T-cell (primary cell): Measurements from ENCODE around the gene TM4SF20. TPM values are rescaled to one million over a fixed set of nuclear protein-coding genes. Genes with fewer than 3 reads are reported as not detected.

ENCODE experiments used
- ATAC-seq, 4 experiments: fragments of 200-7000 bp in 3 of 4; fragments of 150-1000 bp in 1 of 4; cut with Tn5 transposase; replicated peaks in 1 of 4; 1 replicate in 3 of 4; 2 replicates in 1 of 4; pipeline ENCODE4 v1.10.0; 2021; ENCODE audit warnings: moderate library complexity in 3 of 4, mild to moderate bottlenecking in 2 of 4, moderate number of reproducible peaks in 1 of 4
- CTCF ChIA-PET, 2 donors: fragments of 300-600 bp; sonication (Branson Sonifier 250); formaldehyde crosslinking; loops; one replicate each; lab custom pipeline; 2022; ENCODE audit warnings: antibody characterized with exemption in 2 of 2; lab: Charles Lee
- POLR2A ChIA-PET, 2 donors: fragments of 300-600 bp; sonication (Branson Sonifier 250); formaldehyde crosslinking; loops; one replicate each; lab custom pipeline; 2022; ENCODE audit warnings: antibody characterized with exemption in 2 of 2; lab: Charles Lee
- DNase-seq, 35 experiments: peaks; one replicate each; pipeline versions ENCODE4 v3.0.0 to v3.0.0-alpha.2; 2013 to 2023
- H3K27ac ChIP-seq: one replicate; pipeline ENCODE4 v1.5.1; 2013; ENCODE audit warnings: low read length
- H3K27me3 ChIP-seq, 2 experiments: replicated peaks in 1 of 2; 1 replicate in 1 of 2; 2 replicates in 1 of 2; pipeline versions ENCODE4 v1.6.1 to v1.7.0; 2013; ENCODE audit warnings: low read length in 1 of 2, mixed read lengths in 1 of 2; ENCODE audit not compliant: control insufficient read depth in 2 of 2, insufficient read depth in 2 of 2; ENCODE audit errors: extremely low read depth in 1 of 2
- H3K36me3 ChIP-seq, 2 donors: 1 replicate in 1 of 2; 2 replicates in 1 of 2; pipeline versions ENCODE4 v1.6.1 to v1.7.0; 2013; ENCODE audit warnings: low read length in 1 of 2; ENCODE audit not compliant: control insufficient read depth in 2 of 2, insufficient read depth in 1 of 2; ENCODE audit errors: extremely low read depth in 1 of 2
- H3K4me1 ChIP-seq, 2 experiments: 1 replicate in 1 of 2; 2 replicates in 1 of 2; pipeline versions ENCODE4 v1.6.1 to v1.7.0; 2013; ENCODE audit warnings: low read length in 2 of 2, mixed read lengths in 1 of 2; ENCODE audit not compliant: insufficient read depth in 2 of 2, control insufficient read depth in 1 of 2; ENCODE audit errors: extremely low read depth in 1 of 2
- H3K4me3 ChIP-seq, 2 donors: 1 replicate in 1 of 2; 2 replicates in 1 of 2; pipeline versions ENCODE4 v1.5.1 to v1.7.0; 2013; ENCODE audit warnings: mild to moderate bottlenecking in 2 of 2, low read length in 1 of 2, moderate library complexity in 1 of 2; ENCODE audit not compliant: control insufficient read depth in 1 of 2; ENCODE audit errors: extremely low read depth in 1 of 2
- H3K9me3 ChIP-seq: 2 replicates; pipeline ENCODE4 v1.7.0; 2013
- H3K27ac Mint-ChIP-seq, 2 donors: one replicate each; pipeline ENCODE4 v1.8.0; 2020 to 2021; ENCODE audit warnings: mild to moderate bottlenecking in 2 of 2, mixed read lengths in 2 of 2
- H3K27me3 Mint-ChIP-seq, 2 donors: one replicate each; pipeline ENCODE4 v1.8.0; 2021 to 2022; ENCODE audit warnings: mixed read lengths in 2 of 2
- H3K36me3 Mint-ChIP-seq: one replicate; pipeline ENCODE4 v1.8.0; 2021; ENCODE audit warnings: mixed read lengths
- H3K4me1 Mint-ChIP-seq, 3 donors: one replicate each; pipeline ENCODE4 v1.8.0; 2020 to 2022; ENCODE audit warnings: mixed read lengths in 3 of 3, mild to moderate bottlenecking in 1 of 3
- H3K4me3 Mint-ChIP-seq, 3 donors: one replicate each; pipeline ENCODE4 v1.8.0; 2020 to 2022; ENCODE audit warnings: mild to moderate bottlenecking in 3 of 3, mixed read lengths in 3 of 3, moderate library complexity in 3 of 3
- H3K9me3 Mint-ChIP-seq, 3 donors: one replicate each; pipeline ENCODE4 v1.8.0; 2020 to 2022; ENCODE audit warnings: mixed read lengths in 3 of 3
- WGBS: methylation state at CpG from one replicate; pipeline ENCODE4 v1.1.5; 2013; ENCODE audit warnings: missing lambda C conversion rate; ENCODE audit not compliant: insufficient coverage; 5-methylcytosine and 5-hydroxymethylcytosine counted together
- total RNA-seq, 35 experiments: library from RNA in 6 of 35; stranded (reverse) in 6 of 35; fragments of 120-200 nt in 1 of 35; gene quantifications; one replicate each; pipeline versions ENCODE4 v1.2.1 to v1.2.4 and lab custom pipeline; 2013 to 2026

The TM4SF20 gene, protein sequence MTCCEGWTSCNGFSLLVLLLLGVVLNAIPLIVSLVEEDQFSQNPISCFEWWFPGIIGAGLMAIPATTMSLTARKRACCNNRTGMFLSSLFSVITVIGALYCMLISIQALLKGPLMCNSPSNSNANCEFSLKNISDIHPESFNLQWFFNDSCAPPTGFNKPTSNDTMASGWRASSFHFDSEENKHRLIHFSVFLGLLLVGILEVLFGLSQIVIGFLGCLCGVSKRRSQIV
- total RNA-seq (not detected), total RNA-seq (lab: John Stamatoyannopoulos, UW) (0 to 0.88 (median 0) reads per million in 29 experiments)
- total RNA-seq (2013): not detected

DNA sequence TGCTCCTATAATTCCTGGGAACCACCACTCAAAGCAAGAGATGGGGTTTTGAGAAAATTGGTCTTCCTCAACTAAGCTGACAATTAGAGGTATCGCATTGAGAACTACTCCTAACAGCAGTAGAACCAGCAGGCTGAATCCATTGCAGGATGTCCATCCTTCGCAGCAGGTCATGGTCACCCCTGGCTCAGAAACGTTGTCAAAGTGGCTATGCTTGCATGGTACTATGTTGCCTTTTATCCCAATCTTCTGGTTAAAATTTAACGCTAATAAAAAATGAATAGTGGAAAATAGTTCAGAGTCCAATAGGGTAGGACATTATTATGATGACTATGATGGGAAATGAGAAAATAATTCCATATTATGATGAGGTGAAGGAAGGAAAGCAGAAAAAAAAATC lies at the start of gene TM4SF20:
TM4SF20 (minus strand) TSS at position 212 of the 400 bp plus-strand sequence; CDS start at position 174, 38 bp downstream.
- WGBS: 100% methylated on average over 2 of the region's 4 CpGs
- Mint-ChIP-seq H3K27ac (no peak within 1 kb of the TSS), H3K4me3 (no peak within 1 kb of the TSS), H3K36me3 (no peaks in the 10 kb centered on the region), H3K9me3 (peaks cover 0 to 3% (median 0%) of the 10 kb centered on the region in 3 donors), H3K4me1 (peaks cover 4 to 8% (median 8%) of the 10 kb centered on the region in 3 donors), H3K27me3 (peaks cover 7 to 12% of the 10 kb centered on the region in 2 donors)
- no peak within 1 kb of the TSS for H3K4me3 ChIP-seq
- DNase-seq: no peak
- no peaks in the 10 kb centered on the region for H3K4me1 ChIP-seq
- POLR2A ChIA-PET: no interaction called here
- peaks cover 0 to 5% of the 10 kb centered on the region in 2 experiments for H3K27me3 ChIP-seq
- H3K9me3 ChIP-seq: no peaks in the 10 kb centered on the region
- CTCF ChIA-PET: no interaction called here
- no peak within 1 kb of the TSS for H3K27ac ChIP-seq
- H3K36me3 ChIP-seq: no peaks in the 10 kb centered on the region
- ATAC-seq: no peak

DNA sequence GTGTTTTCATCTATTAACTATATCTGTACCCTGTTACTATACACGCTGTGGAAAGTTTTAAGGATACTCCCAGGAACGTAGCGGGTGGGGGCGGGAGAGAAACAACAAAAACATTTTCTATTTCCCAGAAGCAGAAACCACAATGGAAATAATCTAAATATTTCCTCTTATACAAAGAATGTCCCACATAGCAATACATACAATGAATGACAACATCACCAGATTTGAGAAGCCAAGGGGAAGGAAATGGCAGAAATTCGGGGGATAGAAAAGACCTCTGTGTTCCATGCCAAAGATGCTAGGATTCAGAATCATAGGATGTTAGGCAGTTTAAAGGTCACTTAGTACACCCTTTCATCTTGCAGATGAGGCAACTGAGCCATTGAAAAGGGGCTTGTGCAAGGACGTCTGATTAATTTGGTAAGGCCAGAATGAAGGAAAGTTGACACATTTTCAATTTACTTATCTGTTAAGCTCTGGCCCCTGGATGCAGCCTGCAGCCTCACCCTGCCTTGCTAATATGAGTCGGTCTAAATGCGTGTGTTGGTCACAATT lies 49.7 kb upstream of the TM4SF20 start:
- Histone ChIP-seq H3K36me3 (no peaks in the 10 kb centered on the region), H3K4me3 (no peak overlapping the region), H3K4me1 (no peaks in the 10 kb centered on the region), H3K27me3 (no peaks in the 10 kb centered on the region), H3K27ac (no peak overlapping the region), H3K9me3 (no peaks in the 10 kb centered on the region)
- H3K4me1 Mint-ChIP-seq: peaks cover 0 to 10% (median 0%) of the 10 kb centered on the region in 3 donors
- DNase-seq: no peak
- peaks cover 10% of the 10 kb centered on the region for H3K36me3 Mint-ChIP-seq
- peaks cover 10 to 12% (median 11%) of the 10 kb centered on the region in 3 donors for H3K9me3 Mint-ChIP-seq
- no peaks in the 10 kb centered on the region for H3K27me3 Mint-ChIP-seq
- ATAC-seq: no peak
- no peak overlapping the region for H3K27ac Mint-ChIP-seq
- no peak overlapping the region for H3K4me3 Mint-ChIP-seq
- WGBS: no CpG with 5 or more reads among the region's 8 CpGs
- CTCF ChIA-PET: no interaction called here
- POLR2A ChIA-PET: interaction anchor here in 1 of 2 donors (0.6 kb wide), 1 partner anchor 1801 kb away, joined by 3 read pairs; no protein-coding TSS in a partner anchor

DNA sequence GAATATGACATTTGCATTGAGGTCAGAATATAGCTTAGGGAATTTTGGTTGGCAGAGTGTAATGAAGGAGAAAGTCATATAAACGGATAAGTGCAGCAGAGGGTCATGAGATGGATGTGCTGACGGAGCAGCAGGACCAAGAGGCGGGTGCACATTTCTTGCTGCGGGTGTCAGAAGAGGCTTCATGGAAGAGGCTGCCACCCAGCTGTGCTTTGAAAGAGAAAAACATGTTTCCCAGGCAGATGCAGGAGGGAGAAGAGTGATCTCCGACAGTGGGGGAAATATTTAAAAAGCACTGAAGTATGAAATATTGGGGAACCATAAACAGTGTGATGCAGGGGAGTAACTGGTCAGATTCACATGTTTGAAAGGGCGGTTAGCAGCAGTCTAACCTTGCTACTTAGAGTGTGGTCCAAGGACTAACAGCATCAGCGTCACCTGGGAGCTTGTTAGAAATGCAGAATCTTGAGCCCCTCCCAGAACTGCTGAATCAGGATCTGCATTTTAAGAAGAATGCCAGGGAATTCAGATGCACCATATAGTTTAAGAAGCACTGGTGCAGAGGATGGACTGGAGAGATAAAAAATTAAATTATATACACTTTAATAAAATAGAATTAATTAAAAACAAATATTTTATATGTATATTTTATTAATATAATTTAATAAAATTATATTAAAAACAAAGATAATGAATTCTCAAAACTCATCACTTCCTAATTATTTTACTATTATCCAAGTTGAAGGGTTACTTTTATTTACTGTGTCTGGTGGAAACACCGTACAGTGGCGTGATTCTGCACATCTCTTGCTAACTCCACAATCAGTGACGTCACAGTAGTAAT lies 44.8 kb upstream of the TM4SF20 start:
- no peaks in the 10 kb centered on the region for H3K36me3 ChIP-seq
- no peak overlapping the region for H3K27ac ChIP-seq
- DNase-seq (no peak), ATAC-seq (no peak)
- ChIA-PET CTCF (interaction anchor here in 1 of 2 donors (0.5 kb wide), 1 partner anchor 233 kb away, joined by 3 read pairs; no protein-coding TSS in a partner anchor), POLR2A (no interaction called here)
- Mint-ChIP-seq H3K36me3 (no peaks in the 10 kb centered on the region), H3K9me3 (no peaks in the 10 kb centered on the region), H3K27me3 (no peaks in the 10 kb centered on the region), H3K4me3 (no peak overlapping the region), H3K4me1 (peaks cover 0 to 10% (median 0%) of the 10 kb centered on the region in 3 donors), H3K27ac (no peak overlapping the region)
- H3K9me3 ChIP-seq: no peaks in the 10 kb centered on the region
- no peaks in the 10 kb centered on the region for H3K27me3 ChIP-seq
- 97% methylated on average over 7 of the region's 10 CpGs for WGBS
- no peak overlapping the region for H3K4me3 ChIP-seq
- H3K4me1 ChIP-seq: no peaks in the 10 kb centered on the region

DNA sequence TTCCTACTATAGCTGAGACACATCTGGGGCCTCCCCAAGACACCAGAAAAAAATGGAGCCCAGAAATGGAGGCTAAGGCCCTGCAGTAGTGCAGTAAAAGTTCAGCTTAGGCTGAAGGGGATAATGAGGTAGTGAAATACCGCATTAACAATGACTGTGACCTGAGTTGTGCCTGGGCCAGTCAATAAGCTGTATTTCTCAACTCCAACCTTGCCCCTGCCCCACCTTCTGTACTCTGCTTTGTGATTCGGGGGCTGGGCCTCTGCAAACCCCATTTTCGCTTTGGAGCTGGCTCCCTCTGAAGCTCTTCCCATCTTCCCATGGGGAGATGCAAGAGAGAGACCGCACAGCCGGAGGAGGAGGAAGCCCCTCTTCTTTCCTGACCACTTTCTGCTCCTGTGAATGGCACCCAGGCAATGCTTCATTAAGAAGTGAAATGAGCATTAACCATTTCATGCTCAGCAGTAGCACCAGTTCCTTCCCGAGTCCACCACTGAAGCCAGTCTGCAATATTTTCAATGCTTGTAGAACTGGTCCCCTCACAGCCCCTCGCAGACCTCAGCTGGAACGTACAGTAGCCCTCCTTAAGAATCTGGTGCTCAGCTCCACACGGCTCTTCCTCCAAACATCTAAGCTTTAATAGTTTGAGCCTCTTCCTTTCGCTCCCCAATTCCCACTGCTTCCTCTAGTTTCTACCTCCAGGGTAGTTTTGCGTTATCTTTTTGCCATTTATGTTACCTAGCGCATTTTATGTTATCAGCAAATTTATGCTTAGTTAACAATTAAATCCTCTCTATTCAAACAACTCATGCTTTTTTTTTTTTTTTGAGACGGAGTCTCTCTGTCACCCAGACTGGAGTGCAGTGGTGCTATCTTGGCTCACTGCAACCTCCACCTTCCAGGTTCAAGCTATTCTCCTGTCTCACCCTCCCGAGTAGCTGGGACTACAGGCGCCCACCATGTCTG lies 41.3 kb upstream of the TM4SF20 start:
- Mint-ChIP-seq H3K27me3 (no peaks in the 10 kb centered on the region), H3K9me3 (no peaks in the 10 kb centered on the region), H3K4me1 (peaks cover 3 to 8% (median 6%) of the 10 kb centered on the region in 3 donors), H3K36me3 (no peaks in the 10 kb centered on the region), H3K27ac (no peak overlapping the region), H3K4me3 (no peak overlapping the region)
- Histone ChIP-seq H3K4me3 (no peak overlapping the region), H3K27ac (no peak overlapping the region), H3K9me3 (no peaks in the 10 kb centered on the region), H3K36me3 (no peaks in the 10 kb centered on the region), H3K27me3 (no peaks in the 10 kb centered on the region), H3K4me1 (no peaks in the 10 kb centered on the region)
- ChIA-PET CTCF (interaction anchor here in 1 of 2 donors (0.7 kb wide), 1 partner anchor 60 kb away, joined by 3 read pairs; no protein-coding TSS in a partner anchor), POLR2A (no interaction called here)
- ATAC-seq: no peak
- WGBS: 97% methylated on average over 8 of the region's 15 CpGs
- no peak for DNase-seq

DNA sequence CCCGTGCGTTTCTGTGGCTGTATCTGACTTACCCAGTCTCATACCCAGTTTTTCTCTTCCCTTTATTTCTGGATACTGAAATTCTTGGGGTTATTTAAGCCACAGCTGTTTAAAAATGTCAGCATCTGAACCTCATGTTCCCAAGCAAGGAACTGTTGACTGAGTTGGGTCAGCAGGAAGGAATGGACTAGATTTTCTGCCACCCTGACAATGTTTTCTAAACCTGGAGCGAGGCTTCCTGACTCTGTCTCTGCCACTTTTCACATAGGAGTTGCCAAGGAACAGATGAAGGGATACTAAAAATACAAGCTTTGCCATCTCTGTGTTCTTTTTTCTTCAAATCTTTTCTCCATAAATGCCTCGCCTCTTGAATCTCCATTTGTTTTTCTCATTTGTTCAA lies 37.6 kb upstream of the TM4SF20 start:
- ChIA-PET POLR2A (no interaction called here), CTCF (interaction anchor here in 1 of 2 donors (0.5 kb wide), 1 partner anchor 350 kb away, joined by 3 read pairs; no protein-coding TSS in a partner anchor)
- Mint-ChIP-seq H3K4me1 (peaks cover 11 to 15% (median 15%) of the 10 kb centered on the region in 3 donors), H3K27ac (no peak overlapping the region), H3K27me3 (no peaks in the 10 kb centered on the region), H3K4me3 (no peak overlapping the region), H3K36me3 (no peaks in the 10 kb centered on the region), H3K9me3 (no peaks in the 10 kb centered on the region)
- no peaks in the 10 kb centered on the region for H3K36me3 ChIP-seq
- ATAC-seq: no peak
- no peaks in the 10 kb centered on the region for H3K27me3 ChIP-seq
- H3K4me3 ChIP-seq: no peak overlapping the region
- 70% methylated on average over 2 of the region's 4 CpGs for WGBS
- no peaks in the 10 kb centered on the region for H3K9me3 ChIP-seq
- no peak overlapping the region for H3K27ac ChIP-seq
- no peak for DNase-seq
- peaks cover 0 to 2% of the 10 kb centered on the region in 2 experiments for H3K4me1 ChIP-seq
